Measurements from ENCODE around the gene SHC2. TPM values are rescaled to one million over a fixed set of nuclear protein-coding genes. Genes with fewer than 3 reads are reported as not detected.

SHC2 gene
- total and polyA plus RNA-seq, 2 donors (not counting 1 experiment from before 2014, with no cell fraction given): 0.02 to 2.5 TPM

- DNase-seq (ENCODE audit: low read depth in 2 of 2): peak in 1 of 2 donors; percentile 23
- H3K9me3 ChIP-seq (ENCODE audit: control insufficient read depth, insufficient read depth, low read depth, low read length): no peaks in the 10 kb centered on the region
These were observed 30.4 kb upstream of the SHC2 start for GRCh38 chr19:491146-491741.

DNA sequence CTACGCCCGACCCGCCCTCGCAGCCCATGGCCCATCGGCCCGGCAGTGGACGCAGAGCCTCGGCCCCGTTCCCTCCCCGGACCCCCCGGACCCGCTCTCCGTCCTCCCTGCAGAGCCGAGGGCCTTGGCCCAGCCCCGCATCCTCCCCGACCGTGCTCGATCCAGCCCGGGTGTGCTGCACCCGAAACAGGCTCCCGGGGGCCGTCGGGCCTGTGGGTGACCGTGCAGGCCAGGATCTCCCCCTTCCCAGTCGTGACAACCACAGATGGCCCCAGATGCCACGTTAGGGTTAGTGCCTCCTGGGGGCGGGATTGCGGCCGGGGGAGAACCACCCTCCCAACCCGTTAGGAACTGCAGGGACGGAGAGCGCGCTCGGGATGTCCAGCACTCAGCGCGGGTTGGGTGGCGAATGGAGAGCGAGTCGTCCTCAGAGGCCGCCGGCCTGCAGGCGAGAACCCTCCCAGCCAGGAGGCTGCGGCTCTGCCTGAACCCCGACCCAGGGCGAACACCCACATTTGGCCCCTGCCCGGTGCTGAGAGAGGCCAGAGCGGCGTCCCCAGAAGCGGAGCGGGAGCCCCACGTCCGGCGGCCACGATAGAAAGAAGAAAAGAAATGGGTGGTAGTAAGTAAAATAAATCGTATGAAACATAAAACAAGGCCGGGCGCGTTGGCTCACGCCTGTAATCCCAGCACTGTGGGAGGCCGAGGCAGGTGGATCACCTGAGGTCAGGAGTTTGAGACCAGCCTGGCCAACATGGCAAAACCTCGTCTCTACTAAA lies 28.8 kb upstream of the SHC2 start:
- peak overlapping the region; percentile 85 for H3K4me2 ChIP-seq (ENCODE audit: extremely low read depth, insufficient read depth, low read length)

More at GRCh38 chr19:491146-491741, 30.4 kb upstream of the SHC2 start:
- H3K9ac ChIP-seq (ENCODE audit: insufficient read depth, low read length): no peak overlapping the region
- no peaks in the 10 kb centered on the region for H4K20me1 ChIP-seq (ENCODE audit: control insufficient read depth, extremely low read depth, insufficient read depth, low read length)
- H3K4me3 ChIP-seq (replicated peaks in 1 of 4; ENCODE audit: control extremely low read depth in 1 of 4, insufficient read depth in 1 of 4, low read depth in 3 of 4, low read length in 4 of 4): no peak overlapping the region
- H3K4me1 ChIP-seq (ENCODE audit: control insufficient read depth, extremely low read depth, insufficient read depth, low read length): peaks cover 3% of the 10 kb centered on the region
- TF ChIP-seq, protein P1, sequence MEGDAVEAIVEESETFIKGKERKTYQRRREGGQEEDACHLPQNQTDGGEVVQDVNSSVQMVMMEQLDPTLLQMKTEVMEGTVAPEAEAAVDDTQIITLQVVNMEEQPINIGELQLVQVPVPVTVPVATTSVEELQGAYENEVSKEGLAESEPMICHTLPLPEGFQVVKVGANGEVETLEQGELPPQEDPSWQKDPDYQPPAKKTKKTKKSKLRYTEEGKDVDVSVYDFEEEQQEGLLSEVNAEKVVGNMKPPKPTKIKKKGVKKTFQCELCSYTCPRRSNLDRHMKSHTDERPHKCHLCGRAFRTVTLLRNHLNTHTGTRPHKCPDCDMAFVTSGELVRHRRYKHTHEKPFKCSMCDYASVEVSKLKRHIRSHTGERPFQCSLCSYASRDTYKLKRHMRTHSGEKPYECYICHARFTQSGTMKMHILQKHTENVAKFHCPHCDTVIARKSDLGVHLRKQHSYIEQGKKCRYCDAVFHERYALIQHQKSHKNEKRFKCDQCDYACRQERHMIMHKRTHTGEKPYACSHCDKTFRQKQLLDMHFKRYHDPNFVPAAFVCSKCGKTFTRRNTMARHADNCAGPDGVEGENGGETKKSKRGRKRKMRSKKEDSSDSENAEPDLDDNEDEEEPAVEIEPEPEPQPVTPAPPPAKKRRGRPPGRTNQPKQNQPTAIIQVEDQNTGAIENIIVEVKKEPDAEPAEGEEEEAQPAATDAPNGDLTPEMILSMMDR (conservative IDR thresholded peaks at IDR 0.05 in 1 of 2, IDR thresholded peaks at IDR 0.05 in 1 of 2; ENCODE audit: low read depth in 1 of 2, low read length in 2 of 2): no peak
- no peak for TF ChIP-seq EZH2 (IDR thresholded peaks at IDR 0.05; ENCODE audit: low read length, missing control alignments)
- no peaks in the 10 kb centered on the region for H3K79me2 ChIP-seq (ENCODE audit: control insufficient read depth, insufficient read depth, low read length)
- no peak overlapping the region for H3K4me2 ChIP-seq (ENCODE audit: extremely low read depth, insufficient read depth, low read length)
- no peak overlapping the region for H2AFZ ChIP-seq (ENCODE audit: low read length)
- no peak overlapping the region for H3K27ac ChIP-seq (ENCODE audit: insufficient read depth, low read length)
- H3K36me3 ChIP-seq (ENCODE audit: control insufficient read depth, insufficient read depth, low read length): no peaks in the 10 kb centered on the region
- H3K27me3 ChIP-seq (ENCODE audit: control insufficient read depth, insufficient read depth, low read length): no peaks in the 10 kb centered on the region

More for the DNA sequence above, 28.8 kb upstream of the SHC2 start:
- TF ChIP-seq, protein P1 (conservative IDR thresholded peaks at IDR 0.05 in 1 of 2, IDR thresholded peaks at IDR 0.05 in 1 of 2; ENCODE audit: low read depth in 1 of 2, low read length in 2 of 2): no peak
- TF ChIP-seq EZH2 (IDR thresholded peaks at IDR 0.05; ENCODE audit: low read length, missing control alignments): no peak
- Histone ChIP-seq H3K9me3 (ENCODE audit: control insufficient read depth, insufficient read depth, low read depth, low read length) (no peaks in the 10 kb centered on the region), H3K36me3 (ENCODE audit: control insufficient read depth, insufficient read depth, low read length) (no peaks in the 10 kb centered on the region), H3K9ac (ENCODE audit: insufficient read depth, low read length) (peak overlapping the region; percentile 94), H3K79me2 (ENCODE audit: control insufficient read depth, insufficient read depth, low read length) (no peaks in the 10 kb centered on the region), H3K27ac (ENCODE audit: insufficient read depth, low read length) (peak overlapping the region; percentile 61), H3K4me1 (ENCODE audit: control insufficient read depth, extremely low read depth, insufficient read depth, low read length) (peaks cover 7% of the 10 kb centered on the region), H3K4me3 (replicated peaks in 1 of 4; ENCODE audit: control extremely low read depth in 1 of 4, insufficient read depth in 1 of 4, low read depth in 3 of 4, low read length in 4 of 4) (peak overlapping the region; percentile 54 to 88 (median 64)), H3K27me3 (ENCODE audit: control insufficient read depth, insufficient read depth, low read length) (no peaks in the 10 kb centered on the region), H4K20me1 (ENCODE audit: control insufficient read depth, extremely low read depth, insufficient read depth, low read length) (no peaks in the 10 kb centered on the region), H2AFZ (ENCODE audit: low read length) (peak overlapping the region; percentile 55)
- DNase-seq (ENCODE audit: low read depth in 2 of 2): peak; percentile 33 to 38
